ENCODE measurements around the gene DDX31.

DDX31 gene

GRCh38 chr9:132673355-132673754, 3.6 kb upstream of the DDX31 start:
- DNase-seq (ENCODE audit: low read depth, low spot score) = no peak

DNA sequence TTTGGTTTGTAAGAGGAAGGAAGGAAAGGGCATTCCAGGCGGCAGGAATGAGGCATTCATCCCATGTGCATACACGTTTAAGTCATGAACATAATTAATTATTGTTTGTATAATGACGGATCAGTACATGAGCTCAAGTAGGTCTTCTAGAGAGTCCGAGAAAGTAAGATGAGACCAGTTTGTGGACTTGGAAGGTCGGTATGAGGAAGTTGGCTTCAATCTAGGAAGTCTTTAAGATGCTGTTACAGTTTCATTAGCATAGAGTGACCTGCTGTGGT, 2.6 kb upstream of the DDX31 start:
- no peak for DNase-seq (ENCODE audit: low read depth, low spot score)

DNA sequence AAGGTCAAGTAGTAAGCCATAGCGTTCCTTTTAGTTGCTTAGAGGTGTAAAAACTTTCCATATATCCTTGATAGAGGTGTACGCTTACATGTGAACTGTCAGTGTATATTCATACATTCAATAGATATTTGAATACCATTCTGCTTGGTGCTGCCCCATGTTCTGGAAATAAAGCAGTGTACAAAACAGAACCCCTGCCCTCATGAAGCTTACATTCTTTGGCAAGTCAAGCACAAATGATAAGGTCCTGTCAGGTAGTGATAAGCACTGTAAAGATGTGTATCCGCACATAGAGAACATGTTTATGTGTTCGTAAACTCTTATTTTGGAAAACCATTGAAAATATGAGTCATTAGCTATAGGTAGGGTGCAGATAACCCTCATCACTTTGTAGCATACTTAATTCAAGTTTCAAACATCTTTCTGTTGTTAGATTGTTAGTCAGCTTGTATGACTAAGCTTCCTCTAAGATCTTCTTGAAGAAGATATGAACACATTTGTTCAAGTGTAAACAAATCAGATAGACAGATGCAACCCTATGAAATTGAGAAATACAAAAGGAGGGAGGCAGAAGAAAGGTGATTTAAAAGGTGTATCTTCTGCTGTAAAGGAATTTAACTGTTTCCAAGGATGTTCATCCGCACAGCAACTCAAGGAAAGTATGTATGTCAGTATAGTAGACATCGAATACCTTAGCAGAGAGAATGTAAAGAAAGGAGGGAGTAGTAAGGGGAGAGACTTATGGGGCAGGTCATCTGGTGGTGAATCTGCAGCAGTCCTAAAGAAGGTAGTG, 2.0 kb upstream of the DDX31 start:
- no peak for DNase-seq (ENCODE audit: low read depth, low spot score)

GRCh38 chr9:132670457-132671391, 941 bp upstream of the DDX31 start, which contains the start of gene GTF3C4:
GTF3C4 (plus strand) TSS chr9:132670464; CDS start chr9:132670599, 135 bp downstream.
- DNase-seq (ENCODE audit: low read depth, low spot score) = no peak

GRCh38 chr9:132669319-132669697, 475 bp downstream of the DDX31 start:
- DNase-seq (ENCODE audit: low read depth, low spot score) = no peak

DNA sequence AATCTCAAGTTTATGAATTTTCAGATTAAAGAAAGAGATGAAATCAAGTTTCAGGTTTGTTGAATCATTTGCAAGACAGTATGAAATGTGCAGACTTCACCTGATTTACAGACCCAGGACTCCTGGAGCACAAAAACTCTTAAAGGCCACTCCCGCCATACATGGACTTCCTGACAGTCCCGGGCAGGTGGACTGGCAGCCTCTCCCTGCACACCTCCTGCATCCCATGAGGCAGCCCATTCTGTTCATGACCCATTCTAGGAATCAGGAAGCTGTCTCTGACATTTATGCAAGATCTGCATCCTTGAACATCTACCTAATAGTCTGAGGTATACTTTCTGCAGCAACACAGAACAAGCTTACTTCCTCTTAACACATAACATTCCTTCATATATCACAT, 5.9 kb downstream of the DDX31 start:
- no peak for DNase-seq (ENCODE audit: low read depth, low spot score)

DNA sequence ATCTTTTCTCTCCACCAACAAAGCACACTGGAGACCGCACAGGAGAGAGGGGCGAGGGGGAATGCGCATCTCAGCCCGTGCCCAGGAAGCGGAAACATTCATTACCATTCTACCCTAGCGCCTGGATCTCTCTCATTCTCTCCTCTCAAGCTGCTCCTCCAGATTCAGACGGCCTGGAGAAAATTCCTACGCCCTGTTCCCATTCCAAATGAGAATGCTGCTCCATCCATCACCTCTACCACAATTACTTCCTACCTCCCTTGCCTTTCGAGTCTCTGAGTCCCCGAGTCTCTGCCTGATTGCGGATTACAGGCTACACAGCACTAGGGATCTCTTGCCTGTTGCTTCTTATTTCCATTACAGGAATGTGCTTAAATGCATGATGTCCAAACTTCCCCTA, 6.7 kb downstream of the DDX31 start:
- no peak for DNase-seq (ENCODE audit: low read depth, low spot score)

DNA sequence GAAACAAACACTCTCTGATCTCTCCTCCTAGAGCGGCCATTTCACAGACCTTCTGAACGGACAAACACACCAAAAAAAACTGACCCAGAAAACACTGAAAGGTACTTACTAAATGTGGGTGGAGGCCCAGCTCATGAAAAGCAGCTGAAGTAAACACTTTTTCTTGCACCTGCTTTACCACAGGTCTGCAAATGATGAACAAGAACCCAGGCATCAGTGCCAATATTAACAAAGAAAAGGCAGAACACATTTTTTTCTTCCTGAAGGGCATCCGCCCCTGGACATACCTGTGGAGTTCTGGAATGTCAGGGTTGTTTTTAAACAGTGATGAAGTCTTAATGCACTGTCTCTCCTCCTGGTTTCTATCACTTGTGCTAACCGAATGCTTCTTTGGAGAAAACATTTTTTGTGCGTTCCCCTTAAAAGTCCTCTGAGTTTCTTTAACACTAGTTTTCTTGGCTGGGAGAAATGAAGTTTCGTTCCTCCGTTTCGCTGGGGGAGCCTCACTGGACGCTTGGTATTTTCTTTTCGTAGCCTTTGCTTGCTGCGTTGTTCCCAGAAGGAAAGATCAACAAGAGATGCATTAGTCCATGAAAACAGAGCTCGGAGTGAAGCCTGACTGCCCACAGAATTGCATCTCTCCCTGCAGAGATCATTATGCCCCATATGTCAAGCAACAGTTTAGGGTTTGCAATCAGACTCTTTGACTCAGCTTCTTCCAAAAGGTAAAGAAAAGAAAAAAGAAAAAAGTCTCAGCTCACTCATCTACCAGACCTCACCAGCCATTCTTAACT, 7.4 kb downstream of the DDX31 start:
- no peak for DNase-seq (ENCODE audit: low read depth, low spot score)

DNA sequence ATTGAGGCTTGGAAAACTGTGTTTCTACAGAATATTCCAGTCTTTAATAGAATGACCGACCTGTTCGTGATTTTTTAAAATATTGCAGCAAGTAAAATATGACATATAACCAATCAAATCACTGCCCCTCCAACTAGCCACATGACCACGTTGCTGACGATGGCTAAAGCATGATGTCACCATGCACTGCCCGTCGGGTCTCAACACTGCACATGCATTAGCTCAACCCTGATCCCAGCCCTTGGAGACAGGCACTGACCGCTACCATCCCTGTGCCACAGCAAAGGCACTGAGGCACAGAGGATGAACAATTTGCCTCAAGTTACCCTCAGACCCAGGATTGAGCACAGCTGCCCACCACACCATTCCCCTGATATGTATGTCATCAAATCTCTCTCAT, 13.5 kb downstream of the DDX31 start:
- DNase-seq (ENCODE audit: low read depth, low spot score) = no peak

GRCh38 chr9:132651259-132651658, 18.5 kb downstream of the DDX31 start:
- DNase-seq (ENCODE audit: low read depth, low spot score) = peak; percentile 34

- DNase-seq (ENCODE audit: low read depth, low spot score) = no peak
Observed at GRCh38 chr9:132648685-132649084, 21.1 kb downstream of the DDX31 start.

DNA sequence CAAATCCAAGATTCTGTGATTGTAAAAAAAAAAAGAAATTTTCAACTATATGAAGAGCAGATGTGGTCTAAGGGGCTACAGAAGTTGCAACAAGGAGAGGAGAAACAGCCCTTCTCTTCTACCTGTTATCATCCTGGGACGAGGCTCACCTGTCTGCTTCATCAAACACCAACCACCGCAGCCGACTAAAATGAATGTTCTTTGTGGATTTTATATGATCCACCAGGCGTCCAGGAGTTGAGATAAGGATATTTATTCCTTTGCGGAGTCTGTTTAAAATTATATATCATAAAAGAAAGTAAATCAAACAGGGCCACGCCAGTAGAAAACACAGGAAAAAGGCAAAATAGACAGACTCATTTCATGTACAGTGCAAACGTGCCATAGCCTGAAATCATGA, 21.5 kb downstream of the DDX31 start:
- DNase-seq (ENCODE audit: low read depth, low spot score) = no peak

DNA sequence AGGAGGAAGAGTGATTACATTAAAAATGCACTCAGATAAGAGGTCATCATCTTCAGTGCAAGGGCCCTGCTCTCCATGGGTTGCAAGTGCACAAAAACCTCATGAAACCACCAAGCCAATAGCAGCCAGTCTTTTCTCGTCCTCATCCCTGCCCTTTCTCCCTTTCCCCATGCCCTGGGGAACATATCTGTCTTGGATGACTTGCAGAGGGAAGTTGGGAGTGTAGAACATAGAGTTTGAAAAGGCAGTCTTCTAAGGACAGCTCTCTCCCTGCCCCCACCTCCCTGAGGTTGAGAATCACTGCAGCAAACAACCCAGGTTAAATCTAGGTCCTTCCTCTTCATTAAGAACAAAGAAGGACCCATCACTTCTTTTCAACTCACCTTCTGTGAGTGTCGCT, 22.0 kb downstream of the DDX31 start:
- no peak for DNase-seq (ENCODE audit: low read depth, low spot score)

- DNase-seq (ENCODE audit: low read depth, low spot score) = peak; percentile 49
Observed at GRCh38 chr9:132647355-132647754, 22.4 kb downstream of the DDX31 start.

- no peak for DNase-seq (ENCODE audit: low read depth, low spot score)
Observed at GRCh38 chr9:132646726-132647125, 23.1 kb downstream of the DDX31 start.

DNA sequence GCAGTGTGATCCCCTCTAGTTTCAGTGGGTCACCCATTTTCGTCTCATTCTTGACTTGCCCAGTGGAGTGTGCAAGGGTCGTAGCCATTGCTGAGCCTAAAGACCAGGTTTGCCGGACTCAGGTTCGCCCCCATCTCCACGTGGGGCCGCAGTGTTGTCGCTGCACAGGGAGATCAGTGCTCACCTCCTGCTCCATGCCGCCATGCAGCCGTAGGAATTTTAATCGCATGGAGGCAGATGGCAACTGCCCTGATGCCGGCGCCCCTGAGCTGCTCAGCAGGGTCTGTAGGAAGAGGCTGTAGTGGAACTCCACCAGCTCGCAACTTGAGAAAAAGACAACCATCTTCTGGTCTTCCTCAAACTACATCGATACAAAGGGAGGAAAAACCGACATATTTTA, 24.1 kb downstream of the DDX31 start:
- DNase-seq (ENCODE audit: low read depth, low spot score) = no peak

DNA sequence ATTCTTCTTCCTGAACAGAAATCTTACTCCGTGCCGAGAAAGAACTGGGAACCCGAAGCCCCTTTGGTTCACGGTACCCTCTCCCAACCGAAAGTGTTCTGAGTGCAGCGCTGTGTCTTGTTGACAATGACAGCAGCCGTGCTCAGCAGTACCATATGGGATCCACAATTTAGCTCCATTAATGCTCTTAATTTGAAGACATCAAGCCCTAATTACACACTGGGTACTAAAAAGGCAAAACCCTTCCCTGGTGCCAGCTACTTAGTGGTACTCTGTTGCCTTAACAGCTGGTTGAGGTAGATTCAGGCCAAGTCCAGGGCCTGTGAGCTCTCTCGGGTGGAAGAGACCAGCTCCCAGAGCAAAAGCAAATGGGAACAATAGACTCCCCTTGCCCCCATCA, 24.5 kb downstream of the DDX31 start:
- DNase-seq (ENCODE audit: low read depth, low spot score) = no peak

- DNase-seq (ENCODE audit: low read depth, low spot score) = no peak
Observed at GRCh38 chr9:132644251-132644650, 25.5 kb downstream of the DDX31 start.

GRCh38 chr9:132641216-132641615, 28.6 kb downstream of the DDX31 start:
- DNase-seq (ENCODE audit: low read depth, low spot score) = no peak

- DNase-seq (ENCODE audit: low read depth, low spot score) = no peak
Observed at GRCh38 chr9:132639322-132639721, 30.5 kb downstream of the DDX31 start.

DNA sequence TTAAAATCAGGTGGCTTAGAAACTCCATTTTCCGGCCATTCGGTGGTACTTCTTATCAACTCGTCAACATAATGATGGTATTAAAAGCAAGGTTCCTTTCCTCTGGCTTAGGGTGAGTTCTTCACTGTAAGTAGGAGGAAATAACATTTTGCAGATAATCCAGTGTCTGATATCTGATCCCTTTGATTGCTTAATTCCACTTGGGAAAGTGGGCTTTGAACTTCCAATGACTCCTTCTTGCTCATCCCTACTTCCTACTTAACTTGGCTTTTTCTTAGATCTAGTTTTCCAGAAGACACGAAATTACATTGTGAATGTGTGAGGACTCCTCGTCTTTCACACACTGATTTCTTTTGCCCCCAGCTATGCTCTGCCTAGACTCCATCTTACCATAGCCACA, 31.5 kb downstream of the DDX31 start:
- no peak for DNase-seq (ENCODE audit: low read depth, low spot score)

DNA sequence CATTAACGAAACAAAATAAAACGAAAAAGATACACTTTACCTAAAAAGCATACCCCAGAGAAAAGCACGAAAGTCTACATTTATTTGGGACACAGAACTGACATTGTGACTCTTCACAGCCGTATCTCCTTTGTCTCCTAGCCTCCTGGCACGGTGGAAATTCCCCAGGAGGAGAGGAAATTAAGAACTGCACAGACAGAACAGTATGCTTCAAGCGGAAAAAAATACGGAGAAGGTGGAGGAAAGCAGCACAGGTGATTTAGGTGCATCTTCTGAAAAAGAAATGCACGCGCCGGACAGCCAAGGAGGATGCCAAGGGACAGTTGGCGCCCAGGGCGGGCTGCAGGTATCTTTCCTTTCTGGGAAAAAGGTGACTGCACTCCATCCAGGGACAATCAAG, 32.0 kb downstream of the DDX31 start:
- DNase-seq (ENCODE audit: low read depth, low spot score) = no peak

Data from brain pericyte (primary cell).